Gastroesophageal sphincter (tissue), 4 donors: Measurements from ENCODE around the gene LINS1. TPM values are rescaled to one million over a fixed set of nuclear protein-coding genes. Genes with fewer than 3 reads are reported as not detected.

Source experiments
- ATAC-seq: fragments of 150-250 bp; one replicate; pipeline ENCODE4 v1.9.1; 2016; ENCODE audit warnings: mild to moderate bottlenecking, moderate library complexity
- H3K27ac ChIP-seq, 4 donors: fragments of 200-600 bp; sonication (generic) in 3 of 4; 1 replicate in 3 of 4; 2 replicates in 1 of 4; pipeline ENCODE4 v1.5.1; 2016 to 2019
- H3K27me3 ChIP-seq: fragments of 200-600 bp; sonication (generic); one replicate; pipeline ENCODE4 v1.5.1; 2019
- H3K36me3 ChIP-seq, 2 donors: fragments of 200-600 bp; sonication (generic); one replicate each; pipeline ENCODE4 v1.5.1; 2019; ENCODE audit warnings: control low read depth in 1 of 2
- H3K4me1 ChIP-seq, 3 donors: fragments of 200-600 bp; sonication (generic); 1 replicate in 2 of 3; 2 replicates in 1 of 3; pipeline ENCODE4 v1.5.1; 2016 to 2019; ENCODE audit warnings: control low read depth in 2 of 3
- H3K4me3 ChIP-seq, 2 donors: fragments of 200-600 bp; sonication (generic); one replicate each; pipeline ENCODE4 v1.5.1; 2019; ENCODE audit warnings: mild to moderate bottlenecking in 1 of 2, moderate library complexity in 1 of 2
- H3K9me3 ChIP-seq, 3 donors: fragments of 200-600 bp; sonication (generic); one replicate each; pipeline ENCODE4 v1.5.1; 2017 to 2019; ENCODE audit warnings: control low read depth in 2 of 3
- EP300 ChIP-seq: sonication (generic); formaldehyde crosslinking; IDR thresholded peaks from one replicate; pipeline ENCODE4 v1.6.1; 2017; ENCODE audit warnings: antibody characterized with exemption, mild to moderate bottlenecking
- POLR2A ChIP-seq, 2 donors: fragments of 450-650 bp; IDR thresholded peaks; one replicate each; pipeline ENCODE4 v1.6.1; 2017; ENCODE audit warnings: antibody characterized with exemption in 2 of 2, mild to moderate bottlenecking in 2 of 2, moderate library complexity in 1 of 2
- POLR2AphosphoS5 ChIP-seq: sonication (generic); formaldehyde crosslinking; IDR thresholded peaks from one replicate; pipeline ENCODE4 v1.6.1; 2017; ENCODE audit warnings: antibody characterized with exemption
- WGBS, 2 donors: methylation state at CpG; one replicate each; pipeline ENCODE4 v1.1.5; 2018; ENCODE audit warnings: low coverage in 1 of 2; 5-methylcytosine and 5-hydroxymethylcytosine counted together
- total RNA-seq, 4 donors: library from RNA; depleted of rRNA; stranded (reverse); fragments of >200 nt; gene quantifications; one replicate each; pipeline ENCODE4 v1.1.0, GENCODE V29; 2016
- TF ChIP-seq, protein P1 (sequence below), 4 experiments: fragments of 200-600 bp in 2 of 4; fragments of 450-650 bp in 2 of 4; sonication (generic) in 1 of 4; IDR thresholded peaks; one replicate each; pipeline ENCODE4 v1.5.1; 2017 to 2019; ENCODE audit warnings: antibody characterized with exemption in 4 of 4, mild to moderate bottlenecking in 2 of 4, moderate library complexity in 2 of 4

LINS1 gene
- total RNA-seq, 4 donors from 2014 or later = 9.6 to 23.8 (median 13.9) TPM

GRCh38 chr15:100616700-100617099 is 14.7 kb upstream of the LINS1 start:
- TF ChIP-seq POLR2A (IDR thresholded peaks at IDR 0.05) (no peak), EP300 (no peak), POLR2AphosphoS5 (no peak)
- TF ChIP-seq, protein P1, sequence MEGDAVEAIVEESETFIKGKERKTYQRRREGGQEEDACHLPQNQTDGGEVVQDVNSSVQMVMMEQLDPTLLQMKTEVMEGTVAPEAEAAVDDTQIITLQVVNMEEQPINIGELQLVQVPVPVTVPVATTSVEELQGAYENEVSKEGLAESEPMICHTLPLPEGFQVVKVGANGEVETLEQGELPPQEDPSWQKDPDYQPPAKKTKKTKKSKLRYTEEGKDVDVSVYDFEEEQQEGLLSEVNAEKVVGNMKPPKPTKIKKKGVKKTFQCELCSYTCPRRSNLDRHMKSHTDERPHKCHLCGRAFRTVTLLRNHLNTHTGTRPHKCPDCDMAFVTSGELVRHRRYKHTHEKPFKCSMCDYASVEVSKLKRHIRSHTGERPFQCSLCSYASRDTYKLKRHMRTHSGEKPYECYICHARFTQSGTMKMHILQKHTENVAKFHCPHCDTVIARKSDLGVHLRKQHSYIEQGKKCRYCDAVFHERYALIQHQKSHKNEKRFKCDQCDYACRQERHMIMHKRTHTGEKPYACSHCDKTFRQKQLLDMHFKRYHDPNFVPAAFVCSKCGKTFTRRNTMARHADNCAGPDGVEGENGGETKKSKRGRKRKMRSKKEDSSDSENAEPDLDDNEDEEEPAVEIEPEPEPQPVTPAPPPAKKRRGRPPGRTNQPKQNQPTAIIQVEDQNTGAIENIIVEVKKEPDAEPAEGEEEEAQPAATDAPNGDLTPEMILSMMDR (IDR thresholded peaks at IDR 0.05) = no peak
- no peaks in the 10 kb centered on the region for H3K9me3 ChIP-seq
- 94 to 100% methylated on average over 2 of the region's 2 CpGs for WGBS, 2 donors
- no peak for ATAC-seq
- no peak overlapping the region for H3K4me3 ChIP-seq
- no peaks in the 10 kb centered on the region for H3K27me3 ChIP-seq
- no peak overlapping the region for H3K27ac ChIP-seq
- peaks cover 4 to 78% of the 10 kb centered on the region in 2 donors for H3K36me3 ChIP-seq
- H3K4me1 ChIP-seq = no peaks in the 10 kb centered on the region

GRCh38 chr15:100615801-100616200 is 13.8 kb upstream of the LINS1 start:
- Histone ChIP-seq H3K9me3 (no peaks in the 10 kb centered on the region), H3K27me3 (no peaks in the 10 kb centered on the region), H3K4me1 (no peaks in the 10 kb centered on the region), H3K27ac (no peak overlapping the region), H3K4me3 (no peak overlapping the region), H3K36me3 (peaks cover 4 to 85% of the 10 kb centered on the region in 2 donors)
- 46 to 49% methylated on average over 5 of the region's 5 CpGs for WGBS, 2 donors
- no peak for ATAC-seq
- no peak for TF ChIP-seq POLR2AphosphoS5
- TF ChIP-seq, protein P1 (IDR thresholded peaks at IDR 0.05) = no peak
- no peak for TF ChIP-seq EP300
- no peak for TF ChIP-seq POLR2A (IDR thresholded peaks at IDR 0.05)

DNA sequence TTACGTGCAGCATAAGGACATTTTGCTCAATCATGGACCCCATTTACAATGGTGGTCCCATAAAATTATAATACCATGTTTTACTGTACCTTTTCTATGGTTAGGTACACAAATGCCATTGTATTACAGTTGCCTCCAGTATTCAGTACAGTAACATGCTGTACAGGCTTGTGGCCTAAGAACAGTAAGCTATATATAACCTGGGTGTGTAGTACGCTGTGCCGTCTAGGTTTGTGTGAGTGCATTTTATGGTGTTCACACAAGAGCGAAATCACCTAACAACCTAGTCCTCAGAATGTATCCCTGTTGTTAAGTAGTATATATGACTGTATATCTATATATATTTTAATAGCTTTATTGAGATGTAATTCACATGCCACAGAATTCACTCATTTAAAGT is 12.9 kb upstream of the LINS1 start:
- H3K36me3 ChIP-seq = peaks cover 4 to 84% of the 10 kb centered on the region in 2 donors
- no peak overlapping the region for H3K4me3 ChIP-seq
- ATAC-seq = no peak
- no peaks in the 10 kb centered on the region for H3K27me3 ChIP-seq
- no peaks in the 10 kb centered on the region for H3K9me3 ChIP-seq
- 96 to 100% methylated on average over 4 of the region's 4 CpGs for WGBS, 2 donors
- H3K4me1 ChIP-seq = no peaks in the 10 kb centered on the region
- H3K27ac ChIP-seq = no peak overlapping the region
- no peak for TF ChIP-seq POLR2AphosphoS5
- no peak for TF ChIP-seq POLR2A (IDR thresholded peaks at IDR 0.05)
- TF ChIP-seq EP300 = no peak

DNA sequence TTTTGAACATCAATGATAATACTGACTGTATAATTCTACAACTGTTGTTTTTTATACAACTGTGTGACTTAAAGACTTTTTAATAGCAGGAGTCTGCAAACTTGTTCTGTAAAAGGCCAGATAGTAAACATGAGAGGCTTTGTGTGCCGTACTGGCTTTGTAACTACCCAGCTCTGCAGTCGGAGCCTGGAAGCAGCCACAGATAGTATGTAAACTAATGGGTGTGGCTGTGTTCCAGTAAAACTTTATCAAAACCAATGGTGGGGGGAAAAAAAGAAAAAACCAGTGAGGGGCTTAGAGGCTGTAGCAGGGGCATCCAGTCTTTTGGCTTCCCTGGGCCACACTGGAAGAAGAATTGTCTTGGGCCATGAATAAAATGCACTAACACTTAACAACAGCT is 12.4 kb upstream of the LINS1 start:
- no peaks in the 10 kb centered on the region for H3K27me3 ChIP-seq
- H3K9me3 ChIP-seq = no peaks in the 10 kb centered on the region
- no peak for TF ChIP-seq POLR2A (IDR thresholded peaks at IDR 0.05)
- TF ChIP-seq POLR2AphosphoS5 = no peak
- no peak for TF ChIP-seq EP300
- TF ChIP-seq, protein P1 (IDR thresholded peaks at IDR 0.05) = no peak
- WGBS, 2 donors = 61 to 92% methylated on average over 2 of the region's 2 CpGs
- H3K4me1 ChIP-seq = no peaks in the 10 kb centered on the region
- peaks cover 4 to 84% of the 10 kb centered on the region in 2 donors for H3K36me3 ChIP-seq
- no peak for ATAC-seq
- no peak overlapping the region for H3K4me3 ChIP-seq
- no peak overlapping the region for H3K27ac ChIP-seq

DNA sequence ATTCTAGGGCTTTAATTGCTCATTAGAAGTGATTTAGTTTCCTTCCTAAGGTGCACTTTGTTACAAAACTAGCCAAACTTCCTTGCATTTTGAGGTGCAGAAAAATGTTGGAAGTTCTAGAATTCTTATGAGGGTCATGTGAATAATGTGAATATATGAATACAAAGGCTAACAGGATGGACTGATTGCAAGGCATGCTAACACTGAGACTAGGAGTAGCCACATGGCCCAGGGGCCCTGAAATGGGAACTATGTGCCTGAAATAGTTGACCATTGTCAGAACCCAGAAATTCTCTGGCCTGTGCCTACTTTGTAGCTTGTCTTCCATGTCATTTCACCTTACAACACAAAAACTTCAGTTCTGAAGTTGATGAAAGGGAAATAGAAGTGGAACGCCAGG is 11.2 kb upstream of the LINS1 start:
- H3K27me3 ChIP-seq = no peaks in the 10 kb centered on the region
- H3K27ac ChIP-seq = no peak overlapping the region
- no peaks in the 10 kb centered on the region for H3K4me1 ChIP-seq
- H3K9me3 ChIP-seq = no peaks in the 10 kb centered on the region
- TF ChIP-seq EP300 (no peak), POLR2AphosphoS5 (no peak), POLR2A (IDR thresholded peaks at IDR 0.05) (no peak)
- TF ChIP-seq, protein P1 (IDR thresholded peaks at IDR 0.05) = no peak
- ATAC-seq = no peak
- no peak overlapping the region for H3K4me3 ChIP-seq
- WGBS, 2 donors = 100% methylated on average over 1 of the region's 1 CpG; no CpG with 5 or more reads in 1 of the 2 donors
- H3K36me3 ChIP-seq = peaks cover 4 to 80% of the 10 kb centered on the region in 2 donors
